Measurements from ENCODE around the gene UQCRHL.

DNA sequence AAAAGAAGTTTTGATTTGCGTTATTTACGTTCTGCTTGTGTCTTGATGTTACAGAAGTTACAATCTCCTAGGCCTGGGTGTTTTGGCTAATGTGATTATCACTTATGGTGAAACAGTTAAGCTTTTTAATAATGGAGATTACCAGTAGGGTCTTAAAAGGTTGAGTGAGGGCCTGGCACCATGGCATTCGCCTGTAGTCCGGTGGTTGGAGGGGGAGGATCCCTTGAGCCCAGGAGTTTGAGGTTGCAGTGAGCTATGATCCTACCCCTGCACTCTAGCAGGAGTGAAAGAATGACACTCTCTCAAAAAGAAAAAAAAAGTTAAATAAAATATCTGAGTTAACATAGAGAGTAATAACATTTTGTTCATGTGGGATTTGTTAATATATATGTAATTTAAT is 31.3 kb upstream of the UQCRHL start:
- TF ChIP-seq CTCF (IDR thresholded peaks at IDR 0.05; ENCODE audit: low read depth, low read length, poor library complexity, severe bottlenecking) (no peak), EZH2phosphoT487 (IDR thresholded peaks at IDR 0.05; ENCODE audit: borderline replicate concordance, low read length) (no peak)
